ENCODE results near the gene RBM33. TPM values are rescaled to one million over a fixed set of nuclear protein-coding genes. Genes with fewer than 3 reads are reported as not detected.

RBM33 gene
- total and polyA plus RNA-seq, 10 of the 15 experiments (the other 5 are each of a cell fraction or from before 2014, with no cell fraction given): 4.7 to 67.2 (median 24.3) TPM

DNA sequence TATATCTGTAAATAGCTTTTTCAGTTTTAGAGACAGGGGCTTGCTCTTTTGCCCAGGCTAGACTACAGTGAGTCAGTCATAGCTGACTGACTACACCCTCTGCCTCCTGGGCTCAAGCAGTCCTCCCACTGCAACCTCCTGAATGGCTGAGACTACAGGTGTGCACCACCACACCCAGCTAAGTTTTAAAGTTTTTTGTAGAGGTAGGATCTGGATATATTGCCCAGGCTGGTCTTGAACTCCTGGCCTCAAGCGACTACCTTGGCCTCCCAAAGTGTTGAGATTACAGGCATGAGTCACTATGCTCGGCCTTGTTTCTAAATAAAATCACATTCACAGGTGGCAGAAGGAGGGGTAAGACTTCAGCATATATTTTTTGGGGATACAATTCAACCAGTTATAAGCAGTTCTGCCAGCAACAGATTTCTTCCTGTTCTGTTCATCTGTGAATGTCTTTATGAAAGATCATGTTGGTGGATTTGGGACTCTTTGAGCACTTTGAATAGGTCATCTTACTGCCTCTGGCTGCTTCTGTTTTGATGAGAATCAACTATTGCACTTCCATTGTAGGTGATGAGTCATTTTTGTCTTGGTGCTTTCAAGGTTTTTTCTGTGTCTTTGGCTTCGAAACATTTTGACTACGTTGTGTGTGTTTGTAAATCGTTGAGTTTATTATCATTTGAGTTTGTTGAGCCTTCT is 15.7 kb downstream of the RBM33 start (continued):
- TF ChIP-seq, protein P1, sequence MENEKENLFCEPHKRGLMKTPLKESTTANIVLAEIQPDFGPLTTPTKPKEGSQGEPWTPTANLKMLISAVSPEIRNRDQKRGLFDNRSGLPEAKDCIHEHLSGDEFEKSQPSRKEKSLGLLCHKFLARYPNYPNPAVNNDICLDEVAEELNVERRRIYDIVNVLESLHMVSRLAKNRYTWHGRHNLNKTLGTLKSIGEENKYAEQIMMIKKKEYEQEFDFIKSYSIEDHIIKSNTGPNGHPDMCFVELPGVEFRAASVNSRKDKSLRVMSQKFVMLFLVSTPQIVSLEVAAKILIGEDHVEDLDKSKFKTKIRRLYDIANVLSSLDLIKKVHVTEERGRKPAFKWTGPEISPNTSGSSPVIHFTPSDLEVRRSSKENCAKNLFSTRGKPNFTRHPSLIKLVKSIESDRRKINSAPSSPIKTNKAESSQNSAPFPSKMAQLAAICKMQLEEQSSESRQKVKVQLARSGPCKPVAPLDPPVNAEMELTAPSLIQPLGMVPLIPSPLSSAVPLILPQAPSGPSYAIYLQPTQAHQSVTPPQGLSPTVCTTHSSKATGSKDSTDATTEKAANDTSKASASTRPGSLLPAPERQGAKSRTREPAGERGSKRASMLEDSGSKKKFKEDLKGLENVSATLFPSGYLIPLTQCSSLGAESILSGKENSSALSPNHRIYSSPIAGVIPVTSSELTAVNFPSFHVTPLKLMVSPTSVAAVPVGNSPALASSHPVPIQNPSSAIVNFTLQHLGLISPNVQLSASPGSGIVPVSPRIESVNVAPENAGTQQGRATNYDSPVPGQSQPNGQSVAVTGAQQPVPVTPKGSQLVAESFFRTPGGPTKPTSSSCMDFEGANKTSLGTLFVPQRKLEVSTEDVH (IDR thresholded peaks at IDR 0.05; ENCODE audit: low read depth, partially characterized antibody): no peak
- TF ChIP-seq HDAC6 (IDR thresholded peaks at IDR 0.05; ENCODE audit: unreplicated experiment) (no peak), TCF12 (IDR thresholded peaks at IDR 0.05; ENCODE audit: low read depth, low read length) (no peak), IRF4 (IDR thresholded peaks at IDR 0.05; ENCODE audit: low read depth, low read length) (peak; percentile 62; the same call in 1 of the 2 replicates), SREBF2 (IDR thresholded peaks at IDR 0.05; ENCODE audit: low read length) (no peak), ZNF24 (IDR thresholded peaks at IDR 0.05) (no peak), TBL1XR1 (IDR thresholded peaks at IDR 0.05; ENCODE audit: low read depth, low read length) (no peak), RELA (IDR thresholded peaks at IDR 0.05; ENCODE audit: borderline replicate concordance, partially characterized antibody) (no peak), GABPA (IDR thresholded peaks at IDR 0.05; ENCODE audit: low read depth) (0 out of 2 replicates have a peak, but pooled peaks have one; percentile 10), CHD2 (IDR thresholded peaks at IDR 0.05; ENCODE audit: borderline replicate concordance, low read depth, low read length) (no peak), MYB (IDR thresholded peaks at IDR 0.05; ENCODE audit: borderline replicate concordance, low read depth, low read length) (no peak), NR2C2 (IDR thresholded peaks at IDR 0.05; ENCODE audit: borderline replicate concordance, control insufficient read depth, insufficient read length, low read depth) (no peak), BACH1 (IDR thresholded peaks at IDR 0.05; ENCODE audit: borderline replicate concordance) (no peak), HDGF (IDR thresholded peaks at IDR 0.05) (no peak), BRCA1 (IDR thresholded peaks at IDR 0.05; ENCODE audit: low read depth, low read length) (no peak), SP1 (IDR thresholded peaks at IDR 0.05; ENCODE audit: low read depth, low read length) (no peak), ASH2L (IDR thresholded peaks at IDR 0.05; ENCODE audit: borderline replicate concordance, low read depth) (no peak), IKZF2 (IDR thresholded peaks at IDR 0.05) (peak in 1 of 2 experiments; percentile 16; a peak in 1 of 4 replicates), STAT3 (IDR thresholded peaks at IDR 0.05; ENCODE audit: low read depth, low read length) (no peak), SMAD1 (IDR thresholded peaks at IDR 0.05; ENCODE audit: low read depth, partially characterized antibody) (no peak)
- TF ChIP-seq, protein P2, sequence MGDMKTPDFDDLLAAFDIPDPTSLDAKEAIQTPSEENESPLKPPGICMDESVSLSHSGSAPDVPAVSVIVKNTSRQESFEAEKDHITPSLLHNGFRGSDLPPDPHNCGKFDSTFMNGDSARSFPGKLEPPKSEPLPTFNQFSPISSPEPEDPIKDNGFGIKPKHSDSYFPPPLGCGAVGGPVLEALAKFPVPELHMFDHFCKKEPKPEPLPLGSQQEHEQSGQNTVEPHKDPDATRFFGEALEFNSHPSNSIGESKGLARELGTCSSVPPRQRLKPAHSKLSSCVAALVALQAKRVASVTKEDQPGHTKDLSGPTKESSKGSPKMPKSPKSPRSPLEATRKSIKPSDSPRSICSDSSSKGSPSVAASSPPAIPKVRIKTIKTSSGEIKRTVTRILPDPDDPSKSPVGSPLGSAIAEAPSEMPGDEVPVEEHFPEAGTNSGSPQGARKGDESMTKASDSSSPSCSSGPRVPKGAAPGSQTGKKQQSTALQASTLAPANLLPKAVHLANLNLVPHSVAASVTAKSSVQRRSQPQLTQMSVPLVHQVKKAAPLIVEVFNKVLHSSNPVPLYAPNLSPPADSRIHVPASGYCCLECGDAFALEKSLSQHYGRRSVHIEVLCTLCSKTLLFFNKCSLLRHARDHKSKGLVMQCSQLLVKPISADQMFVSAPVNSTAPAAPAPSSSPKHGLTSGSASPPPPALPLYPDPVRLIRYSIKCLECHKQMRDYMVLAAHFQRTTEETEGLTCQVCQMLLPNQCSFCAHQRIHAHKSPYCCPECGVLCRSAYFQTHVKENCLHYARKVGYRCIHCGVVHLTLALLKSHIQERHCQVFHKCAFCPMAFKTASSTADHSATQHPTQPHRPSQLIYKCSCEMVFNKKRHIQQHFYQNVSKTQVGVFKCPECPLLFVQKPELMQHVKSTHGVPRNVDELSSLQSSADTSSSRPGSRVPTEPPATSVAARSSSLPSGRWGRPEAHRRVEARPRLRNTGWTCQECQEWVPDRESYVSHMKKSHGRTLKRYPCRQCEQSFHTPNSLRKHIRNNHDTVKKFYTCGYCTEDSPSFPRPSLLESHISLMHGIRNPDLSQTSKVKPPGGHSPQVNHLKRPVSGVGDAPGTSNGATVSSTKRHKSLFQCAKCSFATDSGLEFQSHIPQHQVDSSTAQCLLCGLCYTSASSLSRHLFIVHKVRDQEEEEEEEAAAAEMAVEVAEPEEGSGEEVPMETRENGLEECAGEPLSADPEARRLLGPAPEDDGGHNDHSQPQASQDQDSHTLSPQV (IDR thresholded peaks at IDR 0.05): no peak
- TF ChIP-seq, protein P3, sequence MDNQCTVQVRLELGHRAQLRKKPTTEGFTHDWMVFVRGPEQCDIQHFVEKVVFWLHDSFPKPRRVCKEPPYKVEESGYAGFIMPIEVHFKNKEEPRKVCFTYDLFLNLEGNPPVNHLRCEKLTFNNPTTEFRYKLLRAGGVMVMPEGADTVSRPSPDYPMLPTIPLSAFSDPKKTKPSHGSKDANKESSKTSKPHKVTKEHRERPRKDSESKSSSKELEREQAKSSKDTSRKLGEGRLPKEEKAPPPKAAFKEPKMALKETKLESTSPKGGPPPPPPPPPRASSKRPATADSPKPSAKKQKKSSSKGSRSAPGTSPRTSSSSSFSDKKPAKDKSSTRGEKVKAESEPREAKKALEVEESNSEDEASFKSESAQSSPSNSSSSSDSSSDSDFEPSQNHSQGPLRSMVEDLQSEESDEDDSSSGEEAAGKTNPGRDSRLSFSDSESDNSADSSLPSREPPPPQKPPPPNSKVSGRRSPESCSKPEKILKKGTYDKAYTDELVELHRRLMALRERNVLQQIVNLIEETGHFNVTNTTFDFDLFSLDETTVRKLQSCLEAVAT (IDR thresholded peaks at IDR 0.05): no peak
- TF ChIP-seq, protein P4, sequence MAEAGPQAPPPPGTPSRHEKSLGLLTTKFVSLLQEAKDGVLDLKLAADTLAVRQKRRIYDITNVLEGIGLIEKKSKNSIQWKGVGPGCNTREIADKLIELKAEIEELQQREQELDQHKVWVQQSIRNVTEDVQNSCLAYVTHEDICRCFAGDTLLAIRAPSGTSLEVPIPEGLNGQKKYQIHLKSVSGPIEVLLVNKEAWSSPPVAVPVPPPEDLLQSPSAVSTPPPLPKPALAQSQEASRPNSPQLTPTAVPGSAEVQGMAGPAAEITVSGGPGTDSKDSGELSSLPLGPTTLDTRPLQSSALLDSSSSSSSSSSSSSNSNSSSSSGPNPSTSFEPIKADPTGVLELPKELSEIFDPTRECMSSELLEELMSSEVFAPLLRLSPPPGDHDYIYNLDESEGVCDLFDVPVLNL (IDR thresholded peaks at IDR 0.05; ENCODE audit: low read depth, low read length): no peak
